Osteocyte (in vitro differentiated cells): Measurements from ENCODE around the gene LYST. TPM values are rescaled to one million over a fixed set of nuclear protein-coding genes. Genes with fewer than 3 reads are reported as not detected.

Experiments used
- DNase-seq: peaks from one replicate; pipeline ENCODE4 v3.0.0; 2021; ENCODE audit warnings: mixed read lengths; ENCODE audit not compliant: unreplicated experiment; ENCODE audit errors: extremely low spot score
- H3K27ac Mint-ChIP-seq: one replicate; pipeline ENCODE4 v1.8.0; 2021; ENCODE audit warnings: mild to moderate bottlenecking, mixed read lengths; ENCODE audit not compliant: unreplicated experiment
- H3K27me3 Mint-ChIP-seq: one replicate; pipeline ENCODE4 v1.8.0; 2021; ENCODE audit warnings: mixed read lengths; ENCODE audit not compliant: unreplicated experiment
- H3K36me3 Mint-ChIP-seq: one replicate; pipeline ENCODE4 v1.8.0; 2021; ENCODE audit warnings: mixed read lengths; ENCODE audit not compliant: unreplicated experiment
- H3K4me1 Mint-ChIP-seq: one replicate; pipeline ENCODE4 v1.8.0; 2021; ENCODE audit warnings: mixed read lengths; ENCODE audit not compliant: unreplicated experiment
- H3K4me3 Mint-ChIP-seq: one replicate; pipeline ENCODE4 v1.8.0; 2021; ENCODE audit warnings: mild to moderate bottlenecking, moderate library complexity, mixed read lengths; ENCODE audit not compliant: unreplicated experiment
- H3K9me3 Mint-ChIP-seq: one replicate; pipeline ENCODE4 v1.8.0; 2021; ENCODE audit warnings: mixed read lengths; ENCODE audit not compliant: unreplicated experiment
- total RNA-seq: library from RNA; stranded (reverse); gene quantifications from 2 replicates; pipeline ENCODE4 v1.2.1, GENCODE V29; 2021
- TF ChIP-seq, protein P1 (sequence below): fragments of 200-600 bp; sonication (generic); IDR thresholded peaks from 2 replicates; pipeline ENCODE4 v1.5.0; 2021; ENCODE audit warnings: antibody characterized with exemption, mild to moderate bottlenecking, moderate library complexity

Gene LYST
- total RNA-seq, 1 donor from 2014 or later = 21.7 TPM

GRCh38 chr1:235859789-235860188 lies 6.9 kb downstream of the LYST start:
- no peak for DNase-seq
- H3K36me3 Mint-ChIP-seq = peaks cover 2% of the 10 kb centered on the region
- no peak overlapping the region for H3K4me3 Mint-ChIP-seq
- H3K27me3 Mint-ChIP-seq = no peaks in the 10 kb centered on the region
- H3K27ac Mint-ChIP-seq = no peak overlapping the region
- H3K9me3 Mint-ChIP-seq = no peaks in the 10 kb centered on the region
- peaks cover 26% of the 10 kb centered on the region for H3K4me1 Mint-ChIP-seq
- TF ChIP-seq, protein P1, sequence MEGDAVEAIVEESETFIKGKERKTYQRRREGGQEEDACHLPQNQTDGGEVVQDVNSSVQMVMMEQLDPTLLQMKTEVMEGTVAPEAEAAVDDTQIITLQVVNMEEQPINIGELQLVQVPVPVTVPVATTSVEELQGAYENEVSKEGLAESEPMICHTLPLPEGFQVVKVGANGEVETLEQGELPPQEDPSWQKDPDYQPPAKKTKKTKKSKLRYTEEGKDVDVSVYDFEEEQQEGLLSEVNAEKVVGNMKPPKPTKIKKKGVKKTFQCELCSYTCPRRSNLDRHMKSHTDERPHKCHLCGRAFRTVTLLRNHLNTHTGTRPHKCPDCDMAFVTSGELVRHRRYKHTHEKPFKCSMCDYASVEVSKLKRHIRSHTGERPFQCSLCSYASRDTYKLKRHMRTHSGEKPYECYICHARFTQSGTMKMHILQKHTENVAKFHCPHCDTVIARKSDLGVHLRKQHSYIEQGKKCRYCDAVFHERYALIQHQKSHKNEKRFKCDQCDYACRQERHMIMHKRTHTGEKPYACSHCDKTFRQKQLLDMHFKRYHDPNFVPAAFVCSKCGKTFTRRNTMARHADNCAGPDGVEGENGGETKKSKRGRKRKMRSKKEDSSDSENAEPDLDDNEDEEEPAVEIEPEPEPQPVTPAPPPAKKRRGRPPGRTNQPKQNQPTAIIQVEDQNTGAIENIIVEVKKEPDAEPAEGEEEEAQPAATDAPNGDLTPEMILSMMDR = no peak

DNA sequence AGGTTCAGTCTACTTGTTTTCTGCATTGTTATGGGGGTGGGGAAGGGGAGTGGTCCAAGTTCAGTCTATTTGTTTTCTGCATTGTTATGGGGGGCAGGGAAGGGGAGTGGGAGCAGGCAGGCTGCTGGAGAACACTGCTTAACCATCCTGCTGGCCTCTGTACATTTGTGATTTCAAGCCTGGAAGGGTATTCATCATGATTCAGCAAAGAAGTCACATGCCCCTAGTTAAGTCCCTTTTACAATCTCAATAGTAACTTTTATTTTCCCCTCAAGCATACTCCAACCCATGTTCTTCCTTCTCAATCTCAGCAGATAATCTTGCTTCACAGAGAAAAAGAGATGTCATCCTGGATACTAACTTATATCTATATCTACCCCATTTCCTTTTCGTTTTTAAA lies 7.9 kb downstream of the LYST start:
- TF ChIP-seq, protein P1 = no peak
- Mint-ChIP-seq H3K36me3 (peaks cover 2% of the 10 kb centered on the region), H3K9me3 (no peaks in the 10 kb centered on the region), H3K27me3 (no peaks in the 10 kb centered on the region), H3K27ac (no peak overlapping the region), H3K4me3 (no peak overlapping the region), H3K4me1 (peaks cover 16% of the 10 kb centered on the region)
- no peak for DNase-seq

GRCh38 chr1:235857756-235858155 lies 8.9 kb downstream of the LYST start:
- DNase-seq = no peak
- TF ChIP-seq, protein P1 = no peak
- no peak overlapping the region for H3K4me3 Mint-ChIP-seq
- peaks cover 2% of the 10 kb centered on the region for H3K36me3 Mint-ChIP-seq
- H3K27me3 Mint-ChIP-seq = no peaks in the 10 kb centered on the region
- no peak overlapping the region for H3K27ac Mint-ChIP-seq
- no peaks in the 10 kb centered on the region for H3K9me3 Mint-ChIP-seq
- H3K4me1 Mint-ChIP-seq = peaks cover 12% of the 10 kb centered on the region

DNA sequence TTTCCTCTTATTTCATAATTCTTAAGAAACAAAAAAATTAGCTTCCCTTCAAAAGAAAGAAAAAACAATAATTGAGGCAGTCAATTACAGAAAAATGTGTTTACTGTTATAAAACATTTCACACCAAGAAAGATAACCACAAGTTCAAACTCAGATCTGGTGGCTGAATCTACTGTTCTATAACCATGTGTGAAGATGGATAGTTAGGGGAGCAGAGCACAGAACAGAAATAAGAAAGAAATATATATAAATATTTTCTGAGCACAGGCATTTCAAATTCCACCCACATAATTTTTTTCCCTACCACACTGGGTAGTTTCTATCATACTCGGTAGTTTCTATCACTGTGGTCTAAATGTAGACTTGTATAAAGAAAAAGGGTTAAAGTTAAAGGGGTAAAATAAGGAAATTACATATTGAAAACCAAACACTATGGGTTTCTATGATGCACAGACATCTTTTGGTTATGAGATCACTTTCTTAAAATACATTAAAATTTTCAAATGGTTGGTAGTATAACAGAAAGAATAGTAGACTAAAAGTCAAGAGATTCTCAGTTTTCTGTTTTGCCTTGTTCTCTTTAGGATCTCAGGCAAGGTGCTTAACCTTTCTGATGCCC lies 10.8 kb downstream of the LYST start:
- no peaks in the 10 kb centered on the region for H3K9me3 Mint-ChIP-seq
- H3K27ac Mint-ChIP-seq = no peak overlapping the region
- peaks cover 2% of the 10 kb centered on the region for H3K36me3 Mint-ChIP-seq
- no peak for DNase-seq
- TF ChIP-seq, protein P1 = no peak
- H3K27me3 Mint-ChIP-seq = no peaks in the 10 kb centered on the region
- H3K4me1 Mint-ChIP-seq = peaks cover 9% of the 10 kb centered on the region
- H3K4me3 Mint-ChIP-seq = no peak overlapping the region

GRCh38 chr1:235854347-235854746 lies 12.4 kb downstream of the LYST start:
- Mint-ChIP-seq H3K27me3 (no peaks in the 10 kb centered on the region), H3K4me3 (no peak overlapping the region), H3K9me3 (no peaks in the 10 kb centered on the region), H3K27ac (no peak overlapping the region), H3K36me3 (peaks cover 11% of the 10 kb centered on the region), H3K4me1 (peaks cover 9% of the 10 kb centered on the region)
- no peak for DNase-seq
- TF ChIP-seq, protein P1 = no peak
